Type B pancreatic cell (in vitro differentiated cells): Measurements from ENCODE around the gene TXNRD2. TPM values are rescaled to one million over a fixed set of nuclear protein-coding genes. Genes with fewer than 3 reads are reported as not detected.
"Not testable (repeated sequence)": the region's sequence is repeated elsewhere in the genome, so short reads cannot be mapped to it uniquely, and the experiment has no call there.

ENCODE experiments used
- DNase-seq: peaks from one replicate; pipeline ENCODE4 v3.0.0; 2021; ENCODE audit warnings: mixed read lengths; ENCODE audit not compliant: unreplicated experiment; ENCODE audit errors: extremely low spot score
- H3K27ac Mint-ChIP-seq: 2 replicates; pipeline ENCODE4 v1.8.0; 2021; ENCODE audit warnings: mild to moderate bottlenecking, mixed read lengths
- H3K27me3 Mint-ChIP-seq: 2 replicates; pipeline ENCODE4 v1.8.0; 2021; ENCODE audit warnings: mixed read lengths
- H3K36me3 Mint-ChIP-seq: 2 replicates; pipeline ENCODE4 v1.8.0; 2021; ENCODE audit warnings: mixed read lengths
- H3K4me1 Mint-ChIP-seq: one replicate; pipeline ENCODE4 v1.8.0; 2021; ENCODE audit warnings: mixed read lengths; ENCODE audit not compliant: unreplicated experiment
- H3K4me3 Mint-ChIP-seq: 2 replicates; pipeline ENCODE4 v1.8.0; 2021; ENCODE audit warnings: mild to moderate bottlenecking, mixed read lengths
- H3K9me3 Mint-ChIP-seq: 2 replicates; pipeline ENCODE4 v1.8.0; 2021; ENCODE audit warnings: mixed read lengths
- CTCF ChIP-seq: fragments of 200-600 bp; sonication (generic); conservative IDR thresholded peaks from 2 replicates; pipeline ENCODE4 v1.5.0; 2021; ENCODE audit warnings: antibody characterized with exemption, mild to moderate bottlenecking
- total RNA-seq: library from RNA; stranded (reverse); gene quantifications from 2 replicates; pipeline ENCODE4 v1.2.1, GENCODE V29; 2021; ENCODE audit warnings: low replicate concordance

The TXNRD2 gene
- total RNA-seq, 1 donor from 2014 or later, result 25.1 TPM

- H3K27me3 Mint-ChIP-seq, result no peaks in the 10 kb centered on the region
- H3K9me3 Mint-ChIP-seq, result no peaks in the 10 kb centered on the region
- H3K36me3 Mint-ChIP-seq, result peaks cover 3% of the 10 kb centered on the region
- no peak overlapping the region for H3K4me3 Mint-ChIP-seq
- H3K4me1 Mint-ChIP-seq, result no peaks in the 10 kb centered on the region
- no peak overlapping the region for H3K27ac Mint-ChIP-seq
- DNase-seq, result no peak
- TF ChIP-seq CTCF, result no peak
Measured at GRCh38 chr22:19832476-19833108, 109.0 kb downstream of the TXNRD2 start.

- not testable (repeated sequence) for H3K4me3 Mint-ChIP-seq, H3K27me3 Mint-ChIP-seq, H3K9me3 Mint-ChIP-seq, DNase-seq, H3K36me3 Mint-ChIP-seq, H3K4me1 Mint-ChIP-seq, H3K27ac Mint-ChIP-seq
Measured at GRCh38 chr22:19831979-19832378, 109.6 kb downstream of the TXNRD2 start.

- no peaks in the 10 kb centered on the region for H3K9me3 Mint-ChIP-seq
- no peak overlapping the region for H3K4me3 Mint-ChIP-seq
- H3K4me1 Mint-ChIP-seq, result no peaks in the 10 kb centered on the region
- DNase-seq, result no peak
- H3K27me3 Mint-ChIP-seq, result no peaks in the 10 kb centered on the region
- peaks cover 4% of the 10 kb centered on the region for H3K36me3 Mint-ChIP-seq
- no peak overlapping the region for H3K27ac Mint-ChIP-seq
- TF ChIP-seq CTCF, result no peak
Measured at GRCh38 chr22:19831016-19831415, 110.6 kb downstream of the TXNRD2 start.

GRCh38 chr22:19828035-19828401 is 113.6 kb downstream of the TXNRD2 start:
- Mint-ChIP-seq H3K36me3 (peaks cover 8% of the 10 kb centered on the region), H3K9me3 (no peaks in the 10 kb centered on the region), H3K4me1 (peaks cover 6% of the 10 kb centered on the region), H3K4me3 (no peak overlapping the region), H3K27me3 (no peaks in the 10 kb centered on the region), H3K27ac (no peak overlapping the region)
- DNase-seq, result no peak
- no peak for TF ChIP-seq CTCF

GRCh38 chr22:19827341-19828034 is 114.1 kb downstream of the TXNRD2 start:
- Mint-ChIP-seq H3K36me3 (peaks cover 8% of the 10 kb centered on the region), H3K4me3 (no peak overlapping the region), H3K27ac (no peak overlapping the region)

More at GRCh38 chr22:19827341-19828034, 114.1 kb downstream of the TXNRD2 start:
- H3K4me1 Mint-ChIP-seq, result peaks cover 6% of the 10 kb centered on the region
- no peaks in the 10 kb centered on the region for H3K27me3 Mint-ChIP-seq
- DNase-seq, result no peak
- TF ChIP-seq CTCF, result no peak
- H3K9me3 Mint-ChIP-seq, result no peaks in the 10 kb centered on the region
